ENCODE data around the gene SNAPC3. TPM values are rescaled to one million over a fixed set of nuclear protein-coding genes. Genes with fewer than 3 reads are reported as not detected.
"Not testable (repeated sequence)": the region's sequence is repeated elsewhere in the genome, so short reads cannot be mapped to it uniquely, and the experiment has no call there.

Gene SNAPC3
- polyA plus RNA-seq, 3 donors from 2014 or later: 9.9 to 17.0 (median 11.3) TPM

DNA sequence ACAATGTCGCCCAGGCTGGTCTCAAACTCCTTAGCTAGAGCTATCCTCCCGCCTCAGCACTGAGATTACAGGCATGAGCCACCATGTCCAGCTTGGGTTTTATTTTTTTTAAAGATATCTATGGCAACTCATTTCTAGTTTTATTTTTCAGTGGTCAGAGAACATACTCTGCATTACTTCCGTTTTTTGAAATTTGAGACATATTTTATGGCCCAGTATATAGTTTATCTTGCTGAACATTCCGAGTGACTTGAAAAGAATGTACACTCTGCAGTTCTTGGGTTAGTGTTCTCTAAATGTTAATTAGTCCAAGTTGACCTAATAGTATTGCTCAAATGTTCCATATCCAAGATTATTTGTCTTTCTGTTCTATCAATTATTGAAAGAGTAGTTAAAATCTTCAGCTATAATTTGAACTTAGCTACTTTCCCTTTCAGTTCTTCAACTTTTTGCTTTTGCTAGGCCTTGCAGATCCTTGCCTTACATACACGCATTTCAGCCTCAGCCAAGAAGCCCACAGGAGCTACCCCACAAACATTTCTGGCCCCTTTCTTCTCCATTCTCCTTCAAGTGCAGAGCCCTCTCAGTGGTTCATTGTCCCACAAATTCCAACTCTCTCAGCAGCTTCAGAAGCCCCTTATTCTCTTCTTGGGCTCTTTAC lies 22.3 kb upstream of the SNAPC3 start:
- Mint-ChIP-seq H3K4me1 (peaks cover 0 to 2% of the 10 kb centered on the region in 2 donors), H3K27ac (peak overlapping the region in 1 of 6 donors; percentile 19), H3K9me3 (peaks cover 0 to 2% (median 0%) of the 10 kb centered on the region in 6 donors), H3K36me3 (no peaks in the 10 kb centered on the region), H3K27me3 (ENCODE audit: low read depth in 3 of 3) (peaks cover 0 to 4% (median 2%) of the 10 kb centered on the region in 3 donors), H3K4me3 (no peak overlapping the region)
- DNase-seq: no peak

DNA sequence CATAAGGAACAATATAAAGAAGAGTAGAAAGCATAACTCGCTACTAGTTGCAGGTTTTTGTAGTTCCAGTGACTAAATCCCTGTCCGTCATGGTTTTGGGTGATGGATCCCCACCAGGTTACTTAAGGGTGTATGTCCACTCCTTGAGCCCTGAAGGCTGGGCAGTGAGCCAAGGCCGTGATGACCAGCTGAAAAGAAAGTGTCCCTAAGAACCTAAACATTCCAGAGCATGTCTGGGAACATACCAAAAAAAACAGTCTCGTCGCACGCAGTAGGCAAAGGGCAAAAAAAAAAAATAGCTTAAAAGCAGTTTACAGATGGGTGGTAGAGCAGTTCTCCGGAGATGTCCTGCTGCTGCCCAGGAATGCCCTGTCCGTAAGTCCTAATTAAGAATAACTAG lies 21.4 kb upstream of the SNAPC3 start:
- Mint-ChIP-seq H3K27me3 (ENCODE audit: low read depth in 3 of 3) (peaks cover 0 to 4% (median 3%) of the 10 kb centered on the region in 3 donors), H3K4me3 (no peak overlapping the region), H3K36me3 (no peaks in the 10 kb centered on the region), H3K9me3 (peaks cover 0 to 2% (median 0%) of the 10 kb centered on the region in 6 donors), H3K4me1 (peaks cover 0 to 2% of the 10 kb centered on the region in 2 donors), H3K27ac (no peak overlapping the region)
- DNase-seq: no peak

DNA sequence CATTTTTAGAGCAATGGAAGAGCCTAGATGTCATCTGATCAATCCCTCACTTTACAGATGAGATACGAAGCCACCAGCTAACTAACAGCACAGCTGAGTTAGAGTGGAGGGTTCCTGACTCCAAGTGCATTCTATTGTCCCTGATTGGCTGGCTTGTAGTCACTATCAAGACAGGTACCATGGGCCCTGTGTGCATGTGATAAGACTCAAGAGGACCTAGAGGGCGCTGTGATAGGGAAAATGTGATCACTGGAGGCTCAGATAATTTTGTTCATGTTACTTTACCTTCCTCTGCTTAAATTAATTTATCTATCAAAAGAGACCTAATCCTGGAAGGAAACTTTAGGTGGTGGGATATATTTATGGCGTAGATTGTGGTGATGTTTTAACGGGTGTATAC lies 19.5 kb upstream of the SNAPC3 start:
- Mint-ChIP-seq H3K27me3 (ENCODE audit: low read depth in 3 of 3) (peaks cover 0 to 3% (median 0%) of the 10 kb centered on the region in 3 donors), H3K27ac (no peak overlapping the region), H3K9me3 (peaks cover 0 to 2% (median 0%) of the 10 kb centered on the region in 6 donors), H3K4me1 (peaks cover 0 to 2% of the 10 kb centered on the region in 2 donors), H3K4me3 (no peak overlapping the region), H3K36me3 (no peaks in the 10 kb centered on the region)
- peak in 2 of 3 donors; percentile 11 to 12 for DNase-seq

GRCh38 chr9:15404171-15404570 lies 18.5 kb upstream of the SNAPC3 start:
- peaks cover 0 to 3% (median 0%) of the 10 kb centered on the region in 3 donors for H3K27me3 Mint-ChIP-seq (ENCODE audit: low read depth in 3 of 3)
- H3K9me3 Mint-ChIP-seq: no peaks in the 10 kb centered on the region
- no peak overlapping the region for H3K27ac Mint-ChIP-seq
- H3K4me1 Mint-ChIP-seq: peaks cover 0 to 2% of the 10 kb centered on the region in 2 donors
- no peaks in the 10 kb centered on the region for H3K36me3 Mint-ChIP-seq
- DNase-seq: no peak
- H3K4me3 Mint-ChIP-seq: no peak overlapping the region

DNA sequence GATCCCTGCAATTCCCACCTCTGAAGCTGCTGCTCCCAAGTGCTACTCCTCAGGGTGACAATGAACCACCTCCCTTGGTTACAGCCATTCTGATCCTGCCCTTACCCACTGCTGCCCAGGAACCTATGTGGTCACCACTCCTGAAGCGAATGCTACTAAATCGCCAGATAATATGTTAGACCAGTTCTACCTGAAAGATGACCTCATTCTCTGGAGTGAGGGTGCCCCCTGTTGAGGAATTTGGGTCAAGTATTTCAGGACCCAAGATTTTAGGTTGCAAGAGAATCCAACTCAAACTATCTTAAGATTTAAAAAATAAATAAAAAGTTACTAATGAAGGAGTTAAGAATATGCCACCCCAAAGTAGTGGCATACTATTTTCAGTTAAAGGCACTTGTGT lies 5.8 kb upstream of the SNAPC3 start:
- no peaks in the 10 kb centered on the region for H3K9me3 Mint-ChIP-seq
- no peak overlapping the region for H3K27ac Mint-ChIP-seq
- H3K4me1 Mint-ChIP-seq: peaks cover 14 to 16% of the 10 kb centered on the region in 2 donors
- H3K27me3 Mint-ChIP-seq (ENCODE audit: low read depth in 3 of 3): peaks cover 4 to 6% (median 4%) of the 10 kb centered on the region in 3 donors
- no peak overlapping the region for H3K4me3 Mint-ChIP-seq
- H3K36me3 Mint-ChIP-seq: peaks cover 0 to 4% (median 0%) of the 10 kb centered on the region in 3 donors
- DNase-seq: peak; percentile 35 to 48 (median 43)

GRCh38 chr9:15417626-15418025 lies 5.0 kb upstream of the SNAPC3 start:
- Mint-ChIP-seq H3K4me3 (no peak overlapping the region), H3K36me3 (no peaks in the 10 kb centered on the region), H3K27ac (no peak overlapping the region), H3K9me3 (no peaks in the 10 kb centered on the region), H3K4me1 (peaks cover 13 to 14% of the 10 kb centered on the region in 2 donors), H3K27me3 (ENCODE audit: low read depth in 3 of 3) (peaks cover 8 to 11% (median 11%) of the 10 kb centered on the region in 3 donors)
- no peak for DNase-seq

DNA sequence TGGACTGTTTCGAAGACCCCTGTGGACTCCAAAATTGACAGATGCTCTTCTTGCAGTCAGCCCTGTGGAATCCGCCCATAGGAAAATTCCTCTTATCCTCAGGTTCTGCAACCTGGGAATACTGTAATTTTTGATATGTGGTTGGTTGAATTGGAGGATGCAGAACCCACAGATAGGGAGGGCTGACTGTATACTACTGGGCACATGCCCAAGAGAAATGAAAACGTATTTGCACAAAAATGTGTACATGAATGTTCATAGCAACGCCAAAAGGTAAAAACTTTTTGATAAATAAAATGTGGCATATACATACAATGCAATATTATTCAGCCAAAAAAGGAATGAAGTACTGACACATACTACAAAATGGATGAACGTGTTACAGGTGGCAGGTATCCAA lies 1.9 kb upstream of the SNAPC3 start:
- peaks cover 13 to 15% (median 13%) of the 10 kb centered on the region in 3 donors for H3K27me3 Mint-ChIP-seq (ENCODE audit: low read depth in 3 of 3)
- no peak for DNase-seq
- H3K4me1 Mint-ChIP-seq: peaks cover 28 to 36% of the 10 kb centered on the region in 2 donors
- H3K27ac Mint-ChIP-seq: no peak overlapping the region
- peak overlapping the region in 1 of 5 donors; percentile 2 for H3K4me3 Mint-ChIP-seq
- H3K9me3 Mint-ChIP-seq: no peaks in the 10 kb centered on the region
- peaks cover 0 to 5% (median 3%) of the 10 kb centered on the region in 3 donors for H3K36me3 Mint-ChIP-seq

- no peak for DNase-seq
- Mint-ChIP-seq H3K27ac (peak overlapping the region in 5 of 6 donors; percentile 73 to 96 (median 88)), H3K4me1 (peaks cover 33 to 44% of the 10 kb centered on the region in 2 donors), H3K9me3 (no peaks in the 10 kb centered on the region), H3K36me3 (peaks cover 5 to 11% (median 6%) of the 10 kb centered on the region in 3 donors), H3K4me3 (peak overlapping the region; percentile 47 to 93 (median 91)), H3K27me3 (ENCODE audit: low read depth in 3 of 3) (peaks cover 13 to 15% (median 13%) of the 10 kb centered on the region in 3 donors)
These were observed 1.1 kb upstream of the SNAPC3 start for GRCh38 chr9:15421532-15421931.

GRCh38 chr9:15421990-15422371 lies 695 bp upstream of the SNAPC3 start:
- Mint-ChIP-seq H3K36me3 (peaks cover 5 to 11% (median 6%) of the 10 kb centered on the region in 3 donors), H3K27me3 (ENCODE audit: low read depth in 3 of 3) (peaks cover 13 to 15% (median 13%) of the 10 kb centered on the region in 3 donors), H3K27ac (peak overlapping the region; percentile 88 to 96 (median 91)), H3K9me3 (no peaks in the 10 kb centered on the region), H3K4me1 (peaks cover 31 to 48% of the 10 kb centered on the region in 2 donors), H3K4me3 (peak overlapping the region; percentile 91 to 93 (median 91))
- DNase-seq: no peak

- peaks cover 11 to 15% (median 13%) of the 10 kb centered on the region in 3 donors for H3K27me3 Mint-ChIP-seq (ENCODE audit: low read depth in 3 of 3)
- peak overlapping the region; percentile 15 to 94 (median 83) for H3K27ac Mint-ChIP-seq
- peak; percentile 9 to 16 (median 13) for DNase-seq
- peaks cover 5 to 11% (median 6%) of the 10 kb centered on the region in 3 donors for H3K36me3 Mint-ChIP-seq
- H3K4me1 Mint-ChIP-seq: peaks cover 41 to 62% of the 10 kb centered on the region in 2 donors
- peak overlapping the region; percentile 91 to 93 (median 91) for H3K4me3 Mint-ChIP-seq
- no peaks in the 10 kb centered on the region for H3K9me3 Mint-ChIP-seq
These were observed 732 bp downstream of the SNAPC3 start for GRCh38 chr9:15423231-15423985.

DNA sequence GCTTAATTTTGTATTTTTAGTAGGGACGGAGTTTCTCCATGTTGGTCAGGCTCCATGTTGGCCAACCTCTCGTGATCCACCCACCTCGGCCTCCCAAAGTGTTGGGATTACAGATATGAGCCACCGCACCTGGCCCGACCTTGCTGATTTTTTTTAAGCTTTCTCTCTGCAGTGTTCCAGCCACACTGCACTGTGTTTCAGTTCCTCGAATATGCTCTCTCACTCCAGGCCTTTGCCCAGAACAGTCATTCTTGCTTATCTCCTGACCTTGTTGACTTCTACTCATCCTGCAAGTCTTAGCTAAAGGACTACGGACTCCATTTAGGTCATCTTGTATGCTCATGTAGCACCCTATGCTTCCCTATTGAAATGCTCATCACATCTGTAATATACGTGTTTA lies 3.3 kb downstream of the SNAPC3 start:
- no peaks in the 10 kb centered on the region for H3K9me3 Mint-ChIP-seq
- H3K36me3 Mint-ChIP-seq: peaks cover 5 to 11% (median 10%) of the 10 kb centered on the region in 3 donors
- H3K27ac Mint-ChIP-seq: peak overlapping the region in 1 of 6 donors; percentile 22
- H3K4me1 Mint-ChIP-seq: peaks cover 53 to 89% of the 10 kb centered on the region in 2 donors
- peaks cover 7 to 13% (median 10%) of the 10 kb centered on the region in 3 donors for H3K27me3 Mint-ChIP-seq (ENCODE audit: low read depth in 3 of 3)
- H3K4me3 Mint-ChIP-seq: no peak overlapping the region
- no peak for DNase-seq

- H3K4me3 Mint-ChIP-seq: peak overlapping the region in 3 of 5 donors; percentile 45 to 53 (median 46)
- DNase-seq; H3K27me3 Mint-ChIP-seq (ENCODE audit: low read depth in 3 of 3); H3K9me3 Mint-ChIP-seq: not testable (repeated sequence)
- peaks cover 49 to 97% of the 10 kb centered on the region in 2 donors for H3K4me1 Mint-ChIP-seq
- H3K27ac Mint-ChIP-seq: peak overlapping the region in 5 of 6 donors; percentile 17 to 64 (median 32)
- peaks cover 5 to 14% (median 10%) of the 10 kb centered on the region in 3 donors for H3K36me3 Mint-ChIP-seq
These were observed 5.0 kb downstream of the SNAPC3 start for GRCh38 chr9:15427702-15428101.

- Mint-ChIP-seq H3K4me3 (no peak overlapping the region), H3K36me3 (peaks cover 10 to 24% (median 15%) of the 10 kb centered on the region in 3 donors), H3K9me3 (no peaks in the 10 kb centered on the region), H3K27ac (peak overlapping the region in 3 of 6 donors; percentile 25 to 48 (median 42)), H3K4me1 (peaks cover 33 to 86% of the 10 kb centered on the region in 2 donors), H3K27me3 (ENCODE audit: low read depth in 3 of 3) (peaks cover 0 to 1% (median 0%) of the 10 kb centered on the region in 3 donors)
- DNase-seq: no peak
These were observed 8.5 kb downstream of the SNAPC3 start for GRCh38 chr9:15430920-15431844.

All from immature natural killer cell (primary cell).